Choroid plexus epithelial cell (primary cell): ENCODE data around the gene PAK6.
A peak's percentile ranks its signal among the peaks of the same experiment; 100 is the strongest.

Experiments used
- DNase-seq: peaks from one replicate; pipeline ENCODE4 v3.0.0-alpha.2; 2010; ENCODE audit warnings: low read depth
- H3K4me3 ChIP-seq: 2 replicates; pipeline ENCODE4 v1.5.1; 2011; ENCODE audit warnings: low read depth, mild to moderate bottlenecking, control low read depth, low read length, moderate library complexity
- CTCF ChIP-seq: conservative IDR thresholded peaks from 2 replicates; pipeline ENCODE4 v1.5.1; 2011; ENCODE audit warnings: low read depth, mild to moderate bottlenecking, control low read depth, inconsistent platforms, low read length, moderate library complexity

The PAK6 gene

DNA sequence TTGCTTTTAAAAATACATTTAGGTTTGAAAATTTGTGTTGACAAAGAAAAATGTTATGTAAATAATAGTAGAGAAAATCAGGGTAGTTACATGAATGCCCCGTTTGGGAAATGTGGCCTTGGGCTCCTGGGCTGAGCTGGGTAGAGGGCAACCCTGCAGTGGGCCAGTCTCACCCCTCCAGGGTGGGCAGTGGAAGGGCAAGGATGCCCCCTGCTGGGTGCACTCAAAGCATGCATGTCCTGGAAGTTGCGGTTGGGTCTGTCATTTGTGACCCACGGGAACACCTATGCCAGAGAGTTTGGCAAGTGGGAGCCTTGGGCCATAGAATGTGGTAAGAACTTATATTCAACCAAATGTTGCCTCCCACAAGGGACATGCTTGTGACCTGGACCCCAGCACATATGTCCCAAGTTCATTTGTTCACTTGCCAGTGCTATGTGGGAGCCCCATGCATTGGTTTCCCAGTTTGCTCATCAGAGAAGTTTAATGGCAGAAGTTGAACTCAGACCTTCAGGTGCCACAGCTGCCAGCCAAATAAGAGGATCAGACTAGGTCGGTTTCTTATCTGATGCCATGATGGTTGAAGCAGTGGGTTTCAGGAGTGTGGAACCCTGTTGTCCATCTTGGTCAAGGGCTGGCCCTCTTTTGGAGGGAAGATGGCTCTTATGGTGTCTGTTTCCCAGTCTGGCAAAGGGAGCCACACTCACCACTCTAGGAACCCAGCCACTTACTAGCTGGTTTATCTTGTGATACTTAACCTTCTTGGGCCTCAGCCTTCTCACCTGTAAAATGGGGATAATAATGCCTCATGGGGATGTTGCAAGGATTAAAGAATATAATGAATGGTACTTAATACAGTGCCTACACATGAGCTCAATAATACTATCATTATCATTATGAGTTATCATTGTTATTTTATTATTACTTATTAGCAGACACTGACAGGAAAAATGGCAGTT lies 71.4 kb downstream of the PAK6 start:
- TF ChIP-seq CTCF = peak; percentile 82
- DNase-seq = no peak
- no peak overlapping the region for H3K4me3 ChIP-seq

GRCh38 chr15:40310993-40311392 lies 72.1 kb downstream of the PAK6 start:
- DNase-seq = no peak
- no peak for TF ChIP-seq CTCF
- H3K4me3 ChIP-seq = no peak overlapping the region

DNA sequence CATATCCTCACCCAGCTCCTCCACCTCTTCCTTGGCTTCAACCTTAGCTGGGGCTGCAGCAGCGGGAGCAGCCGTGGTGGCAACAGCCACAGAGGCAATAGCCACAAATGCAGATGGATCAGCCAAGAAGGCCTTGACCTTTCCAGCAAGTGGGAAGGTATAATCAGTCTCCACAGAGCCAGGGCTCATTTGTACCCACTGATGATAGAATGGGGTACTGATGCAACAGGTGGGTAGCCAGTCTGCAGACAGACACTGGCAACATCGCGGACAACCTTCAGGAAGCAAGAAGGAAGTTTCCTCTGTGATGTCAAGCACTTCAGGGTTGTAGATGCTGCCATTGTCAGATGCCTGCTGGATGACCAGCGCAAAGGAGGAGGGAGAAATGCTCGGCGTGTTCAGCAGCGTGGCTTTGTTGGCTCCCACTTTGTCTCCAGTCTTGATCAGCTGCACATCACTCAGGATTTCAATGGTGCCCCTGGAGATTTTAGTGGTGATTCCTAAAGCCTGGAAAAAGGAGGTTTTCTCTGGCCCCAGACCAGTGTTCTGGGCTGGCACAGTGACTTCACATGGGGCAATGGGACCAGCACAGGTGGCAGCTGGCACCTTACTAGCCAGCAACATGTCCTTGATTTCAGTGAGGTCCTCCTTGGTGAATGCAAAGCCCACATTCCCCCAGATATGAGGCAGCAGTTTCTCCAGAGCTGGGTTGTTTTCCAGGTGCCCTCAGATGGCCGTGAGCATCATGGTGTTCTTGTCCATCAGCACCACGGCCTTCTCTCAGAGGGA lies 73.7 kb downstream of the PAK6 start:
- DNase-seq = no peak
- H3K4me3 ChIP-seq = no peak overlapping the region
- TF ChIP-seq CTCF = no peak

DNA sequence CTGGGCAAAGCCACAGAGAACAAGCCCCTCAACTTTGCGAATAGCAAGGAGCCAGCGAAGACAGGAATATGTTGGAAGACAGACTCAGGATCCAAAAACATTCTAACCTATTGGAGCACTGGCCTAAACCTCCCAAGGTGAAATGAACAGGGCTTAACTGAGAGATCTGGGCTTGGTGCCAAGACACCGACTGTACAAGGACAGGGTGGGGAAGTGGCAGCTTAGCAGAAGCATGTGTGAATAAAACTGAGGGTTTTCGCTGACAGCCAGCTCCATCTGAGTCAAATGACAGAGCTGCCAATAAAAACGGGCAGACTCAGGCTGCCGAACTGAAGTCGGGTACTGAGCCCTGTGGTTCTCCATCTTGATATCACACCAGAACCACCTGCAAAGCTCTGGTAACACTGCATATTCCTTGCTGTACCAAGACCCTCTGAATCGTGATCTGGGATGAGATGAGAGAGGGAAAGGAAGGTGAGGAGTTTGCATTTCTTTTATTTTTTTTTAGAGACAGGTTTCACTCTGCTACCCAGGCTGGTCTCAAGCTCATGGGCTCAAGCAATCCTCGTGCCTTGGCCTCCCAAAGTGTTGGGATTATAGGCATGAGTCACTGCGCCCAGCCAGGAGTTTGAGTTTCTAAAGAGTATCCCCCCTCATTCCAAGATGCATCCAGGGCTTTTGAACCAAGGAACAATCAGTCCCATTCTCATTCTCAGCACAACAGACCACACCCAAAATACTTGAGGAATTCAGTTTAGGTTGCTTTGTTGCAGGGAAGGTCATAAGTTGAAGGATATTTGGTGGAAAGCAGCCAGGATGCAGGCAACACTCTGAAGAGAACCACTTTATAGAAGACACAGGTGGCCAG lies 74.9 kb downstream of the PAK6 start:
- no peak for TF ChIP-seq CTCF
- DNase-seq = no peak
- H3K4me3 ChIP-seq = no peak overlapping the region

DNA sequence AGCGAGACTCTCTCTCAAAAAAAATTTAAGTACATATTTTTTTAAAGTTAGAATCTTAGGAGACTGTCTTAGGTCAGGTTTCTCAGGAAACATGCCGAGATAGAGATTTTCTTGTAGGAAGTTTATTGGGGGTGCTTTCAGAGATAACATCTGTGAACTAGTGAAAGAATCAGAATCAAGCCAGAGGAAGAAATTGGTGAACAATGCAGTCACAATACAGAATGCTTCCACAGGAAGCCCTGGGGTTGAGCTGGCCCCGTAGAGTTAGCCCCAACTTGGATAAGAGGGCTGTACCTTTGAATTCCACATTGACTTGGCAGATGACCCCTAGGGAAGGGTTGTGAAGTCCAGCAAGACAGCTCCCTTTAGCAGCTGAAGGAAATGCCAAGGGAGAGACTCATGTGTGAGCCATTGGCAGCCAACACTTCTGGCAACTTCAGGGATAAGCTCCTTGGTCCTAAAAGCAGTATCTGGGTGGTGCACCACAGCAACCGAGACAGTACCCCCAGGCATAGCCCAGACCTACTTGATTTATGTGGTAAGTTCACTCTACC lies 75.9 kb downstream of the PAK6 start:
- TF ChIP-seq CTCF = no peak
- DNase-seq = no peak
- no peak overlapping the region for H3K4me3 ChIP-seq

DNA sequence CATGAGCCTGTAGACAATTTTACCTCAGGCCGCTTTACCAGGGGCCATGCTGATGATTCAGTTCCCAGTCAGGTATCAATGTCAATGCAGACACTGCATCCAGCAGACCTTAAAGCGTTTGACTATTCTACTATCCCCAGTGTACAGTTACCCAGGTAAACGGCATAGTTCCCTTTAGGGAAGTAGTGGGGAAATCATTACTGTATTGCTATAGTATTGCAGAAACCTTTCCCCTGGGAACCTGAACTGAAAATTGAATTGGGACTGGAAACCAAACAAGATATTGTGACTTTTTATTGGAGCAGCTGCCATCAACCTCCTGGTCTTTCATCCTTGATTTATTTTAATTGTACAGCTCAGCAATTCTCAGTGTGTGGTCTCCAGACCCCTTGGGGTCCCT lies 78.1 kb downstream of the PAK6 start:
- H3K4me3 ChIP-seq = no peak overlapping the region
- TF ChIP-seq CTCF = no peak
- no peak for DNase-seq
